Islet of Langerhans (tissue), 1 donor: Measurements from ENCODE around the gene HHATL.

ENCODE experiments used
- FAIRE-seq: peaks from one replicate; lab custom pipeline; 2011; peaks lifted over from hg19 to GRCh38; lab: Jason Lieb, UNC

Gene HHATL

GRCh38 chr3:42712344-42712648 is 9.7 kb upstream of the HHATL start:
- no peak for FAIRE-seq

- FAIRE-seq: no peak
Measured at GRCh38 chr3:42711491-42712343, 9.1 kb upstream of the HHATL start.

- no peak for FAIRE-seq
Measured at GRCh38 chr3:42710323-42711021, 7.9 kb upstream of the HHATL start.

GRCh38 chr3:42709621-42710020 is 7.0 kb upstream of the HHATL start:
- no peak for FAIRE-seq

GRCh38 chr3:42708611-42709151 is 6.1 kb upstream of the HHATL start:
- no peak for FAIRE-seq

- FAIRE-seq: no peak
Measured at GRCh38 chr3:42707620-42708355, 5.2 kb upstream of the HHATL start.

- no peak for FAIRE-seq
Measured at GRCh38 chr3:42706721-42707619, 4.4 kb upstream of the HHATL start.

GRCh38 chr3:42705962-42706585 is 3.5 kb upstream of the HHATL start:
- no peak for FAIRE-seq

GRCh38 chr3:42705058-42705767 is 2.6 kb upstream of the HHATL start:
- no peak for FAIRE-seq

GRCh38 chr3:42704136-42704841 is 1.7 kb upstream of the HHATL start:
- FAIRE-seq: no peak

GRCh38 chr3:42703695-42704025 is 1.1 kb upstream of the HHATL start:
- FAIRE-seq: no peak

GRCh38 chr3:42702982-42703694 is 540 bp upstream of the HHATL start:
- no peak for FAIRE-seq

- FAIRE-seq: no peak
Measured at GRCh38 chr3:42701371-42702065, 1.1 kb downstream of the HHATL start.

GRCh38 chr3:42700366-42701288 is 2.0 kb downstream of the HHATL start:
- FAIRE-seq: no peak

- no peak for FAIRE-seq
Measured at GRCh38 chr3:42699511-42699971, 3.1 kb downstream of the HHATL start.

- FAIRE-seq: no peak
Measured at GRCh38 chr3:42698911-42699230, 3.7 kb downstream of the HHATL start.

- FAIRE-seq: no peak
Measured at GRCh38 chr3:42698216-42698910, 4.2 kb downstream of the HHATL start.
